ENCODE results near the gene OR56A5. TPM values are rescaled to one million over a fixed set of nuclear protein-coding genes. Genes with fewer than 3 reads are reported as not detected.

The OR56A5 gene
- polyA plus RNA-seq, 1 experiment: not detected

DNA sequence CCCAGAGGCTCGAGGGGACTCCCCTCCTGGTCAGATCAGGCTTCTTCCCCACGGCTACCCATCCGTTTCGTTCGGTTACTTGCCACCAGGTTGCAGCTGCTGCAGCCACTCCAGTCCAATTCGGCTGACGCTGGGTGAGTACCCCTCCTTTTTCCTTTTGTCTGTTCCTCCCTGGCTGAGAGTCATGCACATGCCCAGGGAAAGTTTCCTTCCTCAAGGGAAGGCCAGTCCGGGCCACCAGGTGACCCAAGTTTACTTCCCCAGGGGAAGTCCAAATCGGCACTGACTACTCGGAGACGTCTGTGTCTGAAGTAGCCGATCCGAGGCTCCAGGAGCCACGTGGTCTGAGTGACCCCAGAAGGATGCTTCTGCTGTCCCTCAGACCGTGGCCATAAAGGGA is 39.5 kb downstream of the OR56A5 start:
- TF ChIP-seq, protein P1, sequence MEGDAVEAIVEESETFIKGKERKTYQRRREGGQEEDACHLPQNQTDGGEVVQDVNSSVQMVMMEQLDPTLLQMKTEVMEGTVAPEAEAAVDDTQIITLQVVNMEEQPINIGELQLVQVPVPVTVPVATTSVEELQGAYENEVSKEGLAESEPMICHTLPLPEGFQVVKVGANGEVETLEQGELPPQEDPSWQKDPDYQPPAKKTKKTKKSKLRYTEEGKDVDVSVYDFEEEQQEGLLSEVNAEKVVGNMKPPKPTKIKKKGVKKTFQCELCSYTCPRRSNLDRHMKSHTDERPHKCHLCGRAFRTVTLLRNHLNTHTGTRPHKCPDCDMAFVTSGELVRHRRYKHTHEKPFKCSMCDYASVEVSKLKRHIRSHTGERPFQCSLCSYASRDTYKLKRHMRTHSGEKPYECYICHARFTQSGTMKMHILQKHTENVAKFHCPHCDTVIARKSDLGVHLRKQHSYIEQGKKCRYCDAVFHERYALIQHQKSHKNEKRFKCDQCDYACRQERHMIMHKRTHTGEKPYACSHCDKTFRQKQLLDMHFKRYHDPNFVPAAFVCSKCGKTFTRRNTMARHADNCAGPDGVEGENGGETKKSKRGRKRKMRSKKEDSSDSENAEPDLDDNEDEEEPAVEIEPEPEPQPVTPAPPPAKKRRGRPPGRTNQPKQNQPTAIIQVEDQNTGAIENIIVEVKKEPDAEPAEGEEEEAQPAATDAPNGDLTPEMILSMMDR (IDR thresholded peaks at IDR 0.05; ENCODE audit: low read depth, low read length): no peak
- Histone ChIP-seq H3K27me3 (ENCODE audit: control insufficient read depth, insufficient read depth, low read length) (no peaks in the 10 kb centered on the region), H3K4me3 (ENCODE audit: low read depth, low read length) (no peak overlapping the region), H3K9me3 (ENCODE audit: control insufficient read depth, insufficient read depth, low read length) (peaks cover 59% of the 10 kb centered on the region), H3K27ac (ENCODE audit: low read depth, low read length) (no peak overlapping the region)
- no peak for DNase-seq (ENCODE audit: low read depth, low spot score)
- ChIA-PET CTCF (no interaction called here), POLR2A (no interaction called here)

- peaks cover 60% of the 10 kb centered on the region for H3K9me3 ChIP-seq (ENCODE audit: control insufficient read depth, insufficient read depth, low read length)
- POLR2A ChIA-PET: no interaction called here
- TF ChIP-seq, protein P1 (IDR thresholded peaks at IDR 0.05; ENCODE audit: low read depth, low read length): no peak
- no peaks in the 10 kb centered on the region for H3K27me3 ChIP-seq (ENCODE audit: control insufficient read depth, insufficient read depth, low read length)
- H3K27ac ChIP-seq (ENCODE audit: low read depth, low read length): no peak overlapping the region
- DNase-seq (ENCODE audit: low read depth, low spot score): no peak
- no peak overlapping the region for H3K4me3 ChIP-seq (ENCODE audit: low read depth, low read length)
- CTCF ChIA-PET: no interaction called here
Observed at GRCh38 chr11:5928271-5928670, 40.0 kb downstream of the OR56A5 start.

DNA sequence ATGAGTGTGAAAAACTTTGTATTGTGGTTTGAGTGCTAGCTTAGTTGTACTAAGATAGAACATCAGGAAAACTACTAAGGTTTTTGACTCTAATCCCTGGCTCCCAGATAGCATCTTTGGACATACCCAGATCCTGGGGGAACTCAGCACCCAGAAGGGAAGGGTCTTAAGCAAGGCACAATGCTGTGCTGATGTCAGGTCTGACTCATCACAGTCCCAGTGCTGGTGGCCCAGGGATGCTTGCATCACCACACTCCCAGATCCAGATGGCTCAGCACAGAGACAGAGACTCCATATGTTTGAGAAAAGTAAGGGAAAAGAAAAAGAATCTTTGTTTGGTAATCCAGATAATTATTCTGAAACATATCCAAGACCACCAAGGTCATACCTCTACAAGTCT is 44.5 kb downstream of the OR56A5 start:
- H3K4me3 ChIP-seq (ENCODE audit: low read depth, low read length): no peak overlapping the region
- H3K27ac ChIP-seq (ENCODE audit: low read depth, low read length): no peak overlapping the region
- CTCF ChIA-PET: no interaction called here
- H3K27me3 ChIP-seq (ENCODE audit: control insufficient read depth, insufficient read depth, low read length): no peaks in the 10 kb centered on the region
- TF ChIP-seq, protein P1 (IDR thresholded peaks at IDR 0.05; ENCODE audit: low read depth, low read length): no peak
- DNase-seq (ENCODE audit: low read depth, low spot score): no peak
- peaks cover 24% of the 10 kb centered on the region for H3K9me3 ChIP-seq (ENCODE audit: control insufficient read depth, insufficient read depth, low read length)
- POLR2A ChIA-PET: no interaction called here

- CTCF ChIA-PET: no interaction called here
- no peak for DNase-seq (ENCODE audit: low read depth, low spot score)
- POLR2A ChIA-PET: no interaction called here
- Histone ChIP-seq H3K9me3 (ENCODE audit: control insufficient read depth, insufficient read depth, low read length) (peaks cover 20% of the 10 kb centered on the region), H3K27me3 (ENCODE audit: control insufficient read depth, insufficient read depth, low read length) (no peaks in the 10 kb centered on the region), H3K4me3 (ENCODE audit: low read depth, low read length) (no peak overlapping the region), H3K27ac (ENCODE audit: low read depth, low read length) (no peak overlapping the region)
- TF ChIP-seq, protein P1 (IDR thresholded peaks at IDR 0.05; ENCODE audit: low read depth, low read length): no peak
Observed at GRCh38 chr11:5923427-5923776, 44.9 kb downstream of the OR56A5 start.

DNA sequence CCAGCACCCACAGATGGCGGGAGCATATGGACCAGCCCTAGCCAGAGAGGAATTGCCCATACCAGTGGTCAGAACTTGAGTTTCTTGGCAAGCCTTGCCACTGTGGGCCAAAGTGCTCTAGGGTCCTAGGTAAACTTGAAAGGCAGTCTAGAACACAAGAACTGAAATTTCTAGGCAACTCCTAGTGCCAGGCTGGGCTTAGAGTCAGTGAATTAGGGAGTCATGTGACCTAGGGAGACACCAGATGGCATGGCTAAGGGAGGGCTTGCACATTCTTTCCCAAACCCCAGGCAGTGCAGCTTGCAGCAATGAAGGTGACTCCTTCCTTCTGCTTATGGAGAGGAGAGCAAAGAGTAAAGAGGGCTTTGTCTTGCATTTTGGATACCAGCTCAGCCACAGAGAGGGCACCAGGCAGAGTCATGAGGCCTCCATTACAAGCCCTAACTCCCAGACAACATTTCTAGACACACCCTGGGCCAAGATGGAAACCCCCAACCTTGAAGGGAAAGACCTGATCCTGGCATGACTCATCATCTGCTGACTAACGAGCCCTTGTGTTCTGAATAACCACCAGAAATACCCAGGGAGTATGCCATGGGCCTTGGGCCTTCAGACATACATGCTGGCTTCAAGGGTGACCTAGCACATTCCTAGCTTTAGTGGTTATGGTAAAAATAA is 45.4 kb downstream of the OR56A5 start:
- H3K4me3 ChIP-seq (ENCODE audit: low read depth, low read length): no peak overlapping the region
- no peak overlapping the region for H3K27ac ChIP-seq (ENCODE audit: low read depth, low read length)
- POLR2A ChIA-PET: no interaction called here
- H3K9me3 ChIP-seq (ENCODE audit: control insufficient read depth, insufficient read depth, low read length): peaks cover 15% of the 10 kb centered on the region
- H3K27me3 ChIP-seq (ENCODE audit: control insufficient read depth, insufficient read depth, low read length): no peaks in the 10 kb centered on the region
- no peak for DNase-seq (ENCODE audit: low read depth, low spot score)
- CTCF ChIA-PET: no interaction called here
- TF ChIP-seq, protein P1 (IDR thresholded peaks at IDR 0.05; ENCODE audit: low read depth, low read length): no peak

Small RNA genes lying within 50 kb of the gene (small RNA-seq; reads per million reads assigned to genes)
- gene RNA5SP329 (ENCODE audit: insufficient read length, low read depth): not detected

Other genes with a start within 250 kb of the OR56A5 start
- not detected in 2 replicates for gene OR56B1, start 232.0 kb downstream of the OR56A5 start, polyA plus RNA-seq (2011; rRNA removed)
- gene OR52N4, start 214.3 kb downstream of the OR56A5 start, polyA plus RNA-seq (2011; rRNA removed): not detected in 2 replicates
- not detected in 2 replicates for gene OR52N5, start 185.1 kb downstream of the OR56A5 start, polyA plus RNA-seq (2011; rRNA removed)
- not detected in 2 replicates for gene OR52N1, start 177.2 kb downstream of the OR56A5 start, polyA plus RNA-seq (2011; rRNA removed)
- gene OR52N2, start 159.6 kb downstream of the OR56A5 start, polyA plus RNA-seq (2011; rRNA removed): not detected in 2 replicates
- not detected in 2 replicates for gene OR52E6, start 126.6 kb downstream of the OR56A5 start, polyA plus RNA-seq (2011; rRNA removed)
- not detected in 2 replicates for gene OR52E8, start 110.8 kb downstream of the OR56A5 start, polyA plus RNA-seq (2011; rRNA removed)
- gene OR52E4, start 87.9 kb downstream of the OR56A5 start, polyA plus RNA-seq (2011; rRNA removed): not detected in 2 replicates
- not detected in 2 replicates for gene OR52E5, start 75.3 kb downstream of the OR56A5 start, polyA plus RNA-seq (2011; rRNA removed)
- not detected in 2 replicates for gene OR56A3, start 26.2 kb downstream of the OR56A5 start, polyA plus RNA-seq (2011; rRNA removed)
- gene OR52L1, start 18.5 kb upstream of the OR56A5 start, polyA plus RNA-seq (2011; rRNA removed): not detected in 2 replicates
- not detected in 2 replicates for gene OR56A4, start 38.5 kb upstream of the OR56A5 start, polyA plus RNA-seq (2011; rRNA removed)
- gene OR56A1, start 62.3 kb upstream of the OR56A5 start, polyA plus RNA-seq (2011; rRNA removed): not detected in 2 replicates
- not detected in 2 replicates for gene OR56B4, start 139.2 kb upstream of the OR56A5 start, polyA plus RNA-seq (2011; rRNA removed)
- gene OR52B2, start 201.8 kb upstream of the OR56A5 start, polyA plus RNA-seq (2011; rRNA removed): not detected in 2 replicates
- not detected in 2 replicates for gene OR52W1, start 230.7 kb upstream of the OR56A5 start, polyA plus RNA-seq (2011; rRNA removed)
- gene C11orf42, start 237.1 kb upstream of the OR56A5 start, polyA plus RNA-seq (2011; rRNA removed): not detected in 2 replicates

Data from AG04450 (cell line).